ENCODE measurements around the gene MPP1. TPM values are rescaled to one million over a fixed set of nuclear protein-coding genes. Genes with fewer than 3 reads are reported as not detected.

MPP1 gene
- total and polyA plus RNA-seq, 2 of the 8 experiments (the other 6 are each of a cell fraction or from before 2014, with no cell fraction given), result 7.6 to 13.4 TPM

DNA sequence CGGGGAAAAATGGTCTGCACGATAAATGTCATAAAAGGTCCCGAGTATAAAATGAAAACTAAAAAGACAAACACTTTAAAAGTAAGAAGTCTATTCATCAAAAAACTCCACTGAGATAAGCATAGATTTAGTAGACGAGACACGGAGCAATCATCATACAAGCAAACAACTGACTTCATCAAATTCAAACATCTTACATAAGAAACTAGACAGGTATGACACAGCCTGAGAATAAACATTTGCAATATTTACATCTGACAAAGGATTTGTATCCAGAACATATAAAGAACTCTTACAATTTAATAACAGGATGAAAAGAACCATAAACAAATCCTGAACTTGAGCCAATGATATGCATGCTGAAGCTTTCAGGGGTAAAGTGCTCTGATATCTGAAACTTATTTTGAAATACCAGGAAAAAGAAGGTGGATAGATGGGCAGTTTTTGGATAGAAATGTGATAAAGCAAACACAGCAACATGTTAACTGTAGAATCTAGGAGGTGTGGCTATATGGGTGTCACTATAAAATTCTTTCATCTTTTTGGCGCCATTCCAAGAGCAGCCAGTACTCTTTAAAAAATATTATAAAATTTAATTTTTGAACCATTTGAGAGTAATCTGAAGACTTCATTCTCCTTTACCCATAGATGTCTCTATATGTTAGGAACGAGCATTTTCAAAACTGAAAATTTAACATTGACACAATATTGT is 12.0 kb downstream of the MPP1 start:
- Histone ChIP-seq H2AFZ (ENCODE audit: low read length) (no peak overlapping the region), H3K14ac (ENCODE audit: insufficient read length) (no peak overlapping the region), H3K79me1 (ENCODE audit: low read depth, low read length) (no peaks in the 10 kb centered on the region), H3K56ac (replicated peaks; ENCODE audit: insufficient read length, low read depth, low read length) (no peak overlapping the region), H4K8ac (ENCODE audit: extremely low read depth, insufficient read depth, low read length) (no peak overlapping the region), H3K4ac (replicated peaks; ENCODE audit: insufficient read length, low read depth, low read length) (no peak overlapping the region), H2BK120ac (replicated peaks; ENCODE audit: low read depth, low read length) (no peak overlapping the region), H3K36me3 (ENCODE audit: control insufficient read depth in 2 of 4, insufficient read depth in 4 of 4, low read length in 3 of 4) (no peaks in the 10 kb centered on the region), H3K27ac (ENCODE audit: low read depth, low read length) (no peak overlapping the region), H4K20me1 (replicated peaks in 1 of 2; ENCODE audit: control insufficient read depth in 1 of 2, insufficient read depth in 2 of 2, low read length in 2 of 2) (no peaks in the 10 kb centered on the region), H3K4me1 (replicated peaks in 1 of 4; ENCODE audit: control insufficient read depth in 3 of 4, insufficient read depth in 4 of 4, low read length in 3 of 4) (peaks cover 0 to 2% (median 0%) of the 10 kb centered on the region in 4 experiments; a peak in 1 of 7 replicates), H3K9ac (replicated peaks in 1 of 4; ENCODE audit: extremely low read depth in 1 of 4, low read depth in 3 of 4, low read length in 3 of 4) (no peak overlapping the region), H3K79me2 (ENCODE audit: control insufficient read depth in 1 of 2, insufficient read depth in 2 of 2, low read length in 2 of 2) (no peaks in the 10 kb centered on the region), H2AK5ac (ENCODE audit: low read depth, low read length) (no peak overlapping the region), H2BK12ac (ENCODE audit: low read depth, low read length) (no peak overlapping the region), H4K5ac (ENCODE audit: insufficient read length, low read depth, low read length) (no peak overlapping the region), H2BK5ac (ENCODE audit: low read depth, low read length) (no peak overlapping the region), H3K9me3 (ENCODE audit: insufficient read depth in 2 of 2, low read depth in 1 of 2, low read length in 1 of 2) (no peaks in the 10 kb centered on the region), H4K91ac (replicated peaks; ENCODE audit: insufficient read length, low read length) (no peak overlapping the region), H2BK20ac (ENCODE audit: low read length) (no peak overlapping the region), H2BK15ac (ENCODE audit: low read length) (no peak overlapping the region), H3K4me3 (ENCODE audit: extremely low read depth in 1 of 4, insufficient read depth in 2 of 4, low read depth in 3 of 4, low read length in 4 of 4) (no peak overlapping the region), H3K18ac (ENCODE audit: extremely low read depth, low read length) (no peak overlapping the region), H3K27me3 (replicated peaks in 1 of 4; ENCODE audit: control insufficient read depth in 3 of 4, extremely low read depth in 1 of 4, insufficient read depth in 3 of 4, low read length in 3 of 4) (no peaks in the 10 kb centered on the region; a peak in 1 of 7 replicates), H3K23me2 (ENCODE audit: low read depth, low read length) (no peaks in the 10 kb centered on the region), H3K23ac (ENCODE audit: insufficient read length) (no peak overlapping the region), H3K4me2 (ENCODE audit: insufficient read depth in 1 of 2, low read depth in 2 of 2, low read length in 2 of 2) (no peak overlapping the region)
- FAIRE-seq (no peak), DNase-seq (ENCODE audit: low read depth in 1 of 2, low spot score in 2 of 2) (no peak)
- TF ChIP-seq, protein P1, sequence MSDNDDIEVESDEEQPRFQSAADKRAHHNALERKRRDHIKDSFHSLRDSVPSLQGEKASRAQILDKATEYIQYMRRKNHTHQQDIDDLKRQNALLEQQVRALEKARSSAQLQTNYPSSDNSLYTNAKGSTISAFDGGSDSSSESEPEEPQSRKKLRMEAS (IDR thresholded peaks at IDR 0.05), result no peak
- TF ChIP-seq EP300 (IDR thresholded peaks at IDR 0.05; ENCODE audit: borderline replicate concordance in 1 of 2, low read depth in 2 of 2, low read length in 2 of 2) (no peak), RAD21 (IDR thresholded peaks at IDR 0.05 in 1 of 2, conservative IDR thresholded peaks at IDR 0.05 in 1 of 2; ENCODE audit: low read depth in 2 of 2, low read length in 2 of 2) (no peak), POLR2AphosphoS5 (IDR thresholded peaks at IDR 0.05; ENCODE audit: low read depth, low read length) (no peak), CREB1 (IDR thresholded peaks at IDR 0.05) (no peak), CBX5 (IDR thresholded peaks at IDR 0.05; ENCODE audit: low read depth, low read length) (no peak), CBX8 (IDR thresholded peaks at IDR 0.05; ENCODE audit: borderline replicate concordance, low read depth, low read length) (no peak)
- WGBS, 2 experiments (ENCODE audit: extremely low coverage in 1 of 2, insufficient coverage in 1 of 2, insufficient read length in 1 of 2, insufficient replicate concordance in 2 of 2, low coverage in 1 of 2, low lambda C conversion rate in 2 of 2, missing lambda C conversion rate in 1 of 2), result 91% methylated on average over 7 of the region's 7 CpGs; no CpG with 5 or more reads in 1 of the 2 experiments
- CTCF ChIA-PET (ENCODE audit: partially characterized antibody), result no interaction called here
- POLR2A ChIA-PET (ENCODE audit: partially characterized antibody), result no interaction called here

Measured in H1 (cell line).